Colonic mucosa (tissue), 4 donors: Measurements from ENCODE around the gene ENTPD8. TPM values are rescaled to one million over a fixed set of nuclear protein-coding genes. Genes with fewer than 3 reads are reported as not detected.

Experiments
- DNase-seq: peaks from one replicate; pipeline ENCODE4 v3.0.0-alpha.2; 2020
- H3K27ac ChIP-seq: fragments of 200-600 bp; one replicate; pipeline ENCODE4 v1.8.0; 2021
- H3K27me3 ChIP-seq: fragments of 200-600 bp; one replicate; pipeline ENCODE4 v1.8.0; 2021
- H3K36me3 ChIP-seq: fragments of 200-600 bp; one replicate; pipeline ENCODE4 v1.8.0; 2021
- H3K4me1 ChIP-seq: fragments of 200-600 bp; one replicate; pipeline ENCODE4 v1.8.0; 2021; ENCODE audit warnings: mild to moderate bottlenecking
- H3K4me3 ChIP-seq: fragments of 200-600 bp; one replicate; pipeline ENCODE4 v1.8.0; 2021
- H3K9ac ChIP-seq, 2 donors: one replicate each; pipeline ENCODE4 v1.7.0; 2013; ENCODE audit warnings: control low read depth in 2 of 2, low read depth in 2 of 2, low read length in 2 of 2
- H3K9me3 ChIP-seq: fragments of 200-600 bp; one replicate; pipeline ENCODE4 v1.8.0; 2021
- CTCF ChIP-seq: fragments of 200-600 bp; IDR thresholded peaks from one replicate; pipeline ENCODE4 v1.8.0; 2022; ENCODE audit warnings: antibody characterized with exemption, mild to moderate bottlenecking
- intact Hi-C: fragments of 100-400 bp; cut with DNase I; formaldehyde crosslinking; loops from one replicate; pipeline ENCODE4 v1.14.1; 2022
- total RNA-seq, 2 donors: library from RNA; stranded (reverse); fragmentation: NEBNext Ultra II Directional in 1 of 2; extraction: Animal tissue kit (Norgen Biotek cat#: 25700) in 1 of 2; gene quantifications; one replicate each; pipeline ENCODE4 v1.2.1, GENCODE V29; 2021
- donor health status: healthy.
- donor health status: DM: no; HTN: no; CAD: no.
- donor health status: DM: no; HTN: no; CAD: no.

Gene ENTPD8
- total RNA-seq, 2 donors from 2014 or later = 48.3 to 72.0 TPM

- H3K27me3 ChIP-seq = no peaks in the 10 kb centered on the region
- TF ChIP-seq CTCF = no peak
- H3K9ac ChIP-seq = peak overlapping the region; percentile 60 to 63
- H3K4me3 ChIP-seq = peak overlapping the region; percentile 22
- H3K27ac ChIP-seq = peak overlapping the region; percentile 44
- peaks cover 16% of the 10 kb centered on the region for H3K4me1 ChIP-seq
- H3K9me3 ChIP-seq = no peaks in the 10 kb centered on the region
- peak; percentile 87 for DNase-seq
- intact Hi-C loops = no loop called here
- H3K36me3 ChIP-seq = no peaks in the 10 kb centered on the region
Measured at GRCh38 chr9:137435980-137436760, 5.0 kb downstream of the ENTPD8 start.

- H3K27ac ChIP-seq = peak overlapping the region; percentile 44
- intact Hi-C loops = no loop called here
- DNase-seq = no peak
- peaks cover 16% of the 10 kb centered on the region for H3K4me1 ChIP-seq
- H3K27me3 ChIP-seq = no peaks in the 10 kb centered on the region
- H3K4me3 ChIP-seq = no peak overlapping the region
- TF ChIP-seq CTCF = no peak
- H3K9me3 ChIP-seq = no peaks in the 10 kb centered on the region
- H3K9ac ChIP-seq = peak overlapping the region; percentile 60 to 63
- no peaks in the 10 kb centered on the region for H3K36me3 ChIP-seq
Measured at GRCh38 chr9:137435381-137435891, 5.7 kb downstream of the ENTPD8 start.

- H3K36me3 ChIP-seq = no peaks in the 10 kb centered on the region
- H3K27ac ChIP-seq = no peak overlapping the region
- no peak overlapping the region for H3K9ac ChIP-seq
- peaks cover 16% of the 10 kb centered on the region for H3K4me1 ChIP-seq
- no peaks in the 10 kb centered on the region for H3K9me3 ChIP-seq
- H3K4me3 ChIP-seq = no peak overlapping the region
- H3K27me3 ChIP-seq = no peaks in the 10 kb centered on the region
- intact Hi-C loops = no loop called here
- TF ChIP-seq CTCF = no peak
- no peak for DNase-seq
Measured at GRCh38 chr9:137434498-137435380, 6.4 kb downstream of the ENTPD8 start.

GRCh38 chr9:137433916-137434431 lies 7.2 kb downstream of the ENTPD8 start:
- H3K27ac ChIP-seq = no peak overlapping the region
- H3K4me1 ChIP-seq = peaks cover 16% of the 10 kb centered on the region
- no peak for DNase-seq
- no peaks in the 10 kb centered on the region for H3K27me3 ChIP-seq
- H3K36me3 ChIP-seq = no peaks in the 10 kb centered on the region
- intact Hi-C loops = no loop called here
- no peak overlapping the region for H3K9ac ChIP-seq
- no peak for TF ChIP-seq CTCF
- H3K4me3 ChIP-seq = no peak overlapping the region
- H3K9me3 ChIP-seq = no peaks in the 10 kb centered on the region

- TF ChIP-seq CTCF = no peak
- Histone ChIP-seq H3K27ac (no peak overlapping the region), H3K4me1 (peaks cover 16% of the 10 kb centered on the region), H3K9ac (no peak overlapping the region), H3K9me3 (no peaks in the 10 kb centered on the region), H3K27me3 (no peaks in the 10 kb centered on the region), H3K4me3 (no peak overlapping the region), H3K36me3 (no peaks in the 10 kb centered on the region)
- DNase-seq = no peak
- intact Hi-C loops = no loop called here
Measured at GRCh38 chr9:137433349-137433915, 7.7 kb downstream of the ENTPD8 start.
